ENCODE measurements around the gene TOP1.

TOP1 gene

GRCh38 chr20:41031243-41031619 lies 2.6 kb downstream of the TOP1 start:
- H4K8ac ChIP-seq (ENCODE audit: low read depth, low read length), result no peak overlapping the region
- peak overlapping the region; percentile 71 for H3K4ac ChIP-seq (ENCODE audit: low read depth, low read length)
- H3K79me2 ChIP-seq (ENCODE audit: control insufficient read depth, insufficient read depth, low read length, poor library complexity), result peaks cover 22% of the 10 kb centered on the region
- H3K79me1 ChIP-seq (ENCODE audit: low read length), result peaks cover 12% of the 10 kb centered on the region
- H3K9ac ChIP-seq (ENCODE audit: low read length), result no peak overlapping the region
- H3K23ac ChIP-seq (ENCODE audit: low read length), result no peak overlapping the region
- H3K18ac ChIP-seq (ENCODE audit: low read length), result no peak overlapping the region
- no peak for DNase-seq
- no peak overlapping the region for H2AFZ ChIP-seq (ENCODE audit: insufficient read depth, low read length, poor library complexity)
- no peaks in the 10 kb centered on the region for H3K9me3 ChIP-seq (ENCODE audit: insufficient read depth, low read depth, low read length)
- WGBS (ENCODE audit: extremely low coverage, insufficient coverage, insufficient read length), result no CpG with 5 or more reads among the region's 2 CpGs
- no peak overlapping the region for H2BK5ac ChIP-seq (ENCODE audit: low read depth, low read length, poor library complexity)
- no peak overlapping the region for H2AK5ac ChIP-seq (ENCODE audit: low read length)
- no peak overlapping the region for H4K12ac ChIP-seq (ENCODE audit: low read depth, low read length)
- peak overlapping the region; percentile 69 for H3K4me2 ChIP-seq (ENCODE audit: low read length)
- H3K27ac ChIP-seq (ENCODE audit: low read depth, low read length), result no peak overlapping the region
- H2BK120ac ChIP-seq (ENCODE audit: insufficient read depth, low read length, poor library complexity), result no peak overlapping the region
- peaks cover 3 to 4% of the 10 kb centered on the region in 2 experiments for H3K36me3 ChIP-seq (ENCODE audit: control insufficient read depth in 1 of 2, insufficient read depth in 2 of 2, low read length in 2 of 2)
- H3K14ac ChIP-seq (ENCODE audit: low read length), result no peak overlapping the region
- no peak overlapping the region for H3K4me3 ChIP-seq (ENCODE audit: low read depth, low read length)
- H3K4me1 ChIP-seq (ENCODE audit: control insufficient read depth in 1 of 2, insufficient read depth in 2 of 2, low read length in 2 of 2), result peaks cover 9 to 10% of the 10 kb centered on the region in 2 experiments
- H4K91ac ChIP-seq (ENCODE audit: low read depth, low read length), result no peak overlapping the region
- no peak overlapping the region for H2BK12ac ChIP-seq (ENCODE audit: low read length)
- no peaks in the 10 kb centered on the region for H3K27me3 ChIP-seq (ENCODE audit: insufficient read depth, low read length)

GRCh38 chr20:41032271-41032670 lies 3.6 kb downstream of the TOP1 start:
- H3K36me3 ChIP-seq (ENCODE audit: control insufficient read depth in 1 of 2, insufficient read depth in 2 of 2, low read length in 2 of 2), result peaks cover 3 to 4% of the 10 kb centered on the region in 2 experiments
- no peak overlapping the region for H3K14ac ChIP-seq (ENCODE audit: low read length)
- no peak overlapping the region for H3K18ac ChIP-seq (ENCODE audit: low read length)
- H3K23ac ChIP-seq (ENCODE audit: low read length), result no peak overlapping the region
- H3K4ac ChIP-seq (ENCODE audit: low read depth, low read length), result peak overlapping the region; percentile 70
- no peak overlapping the region for H4K91ac ChIP-seq (ENCODE audit: low read depth, low read length)
- no peak overlapping the region for H3K9ac ChIP-seq (ENCODE audit: low read length)
- DNase-seq, result peak in 1 of 2 donors; percentile 28
- H3K4me2 ChIP-seq (ENCODE audit: low read length), result peak overlapping the region; percentile 30
- H2AFZ ChIP-seq (ENCODE audit: insufficient read depth, low read length, poor library complexity), result no peak overlapping the region
- H3K4me3 ChIP-seq (ENCODE audit: low read depth, low read length), result no peak overlapping the region
- no peaks in the 10 kb centered on the region for H3K9me3 ChIP-seq (ENCODE audit: insufficient read depth, low read depth, low read length)
- H3K79me2 ChIP-seq (ENCODE audit: control insufficient read depth, insufficient read depth, low read length, poor library complexity), result peaks cover 22% of the 10 kb centered on the region
- no peak overlapping the region for H2BK5ac ChIP-seq (ENCODE audit: low read depth, low read length, poor library complexity)
- no peaks in the 10 kb centered on the region for H3K27me3 ChIP-seq (ENCODE audit: insufficient read depth, low read length)
- no peak overlapping the region for H4K12ac ChIP-seq (ENCODE audit: low read depth, low read length)
- no peak overlapping the region for H2BK12ac ChIP-seq (ENCODE audit: low read length)
- no peak overlapping the region for H3K27ac ChIP-seq (ENCODE audit: low read depth, low read length)
- no peak overlapping the region for H2AK5ac ChIP-seq (ENCODE audit: low read length)
- no peak overlapping the region for H2BK120ac ChIP-seq (ENCODE audit: insufficient read depth, low read length, poor library complexity)
- H3K79me1 ChIP-seq (ENCODE audit: low read length), result peaks cover 12% of the 10 kb centered on the region
- no CpG with 5 or more reads among the region's 3 CpGs for WGBS (ENCODE audit: extremely low coverage, insufficient coverage, insufficient read length)
- H3K4me1 ChIP-seq (ENCODE audit: control insufficient read depth in 1 of 2, insufficient read depth in 2 of 2, low read length in 2 of 2), result peaks cover 9 to 10% of the 10 kb centered on the region in 2 experiments
- no peak overlapping the region for H4K8ac ChIP-seq (ENCODE audit: low read depth, low read length)

DNA sequence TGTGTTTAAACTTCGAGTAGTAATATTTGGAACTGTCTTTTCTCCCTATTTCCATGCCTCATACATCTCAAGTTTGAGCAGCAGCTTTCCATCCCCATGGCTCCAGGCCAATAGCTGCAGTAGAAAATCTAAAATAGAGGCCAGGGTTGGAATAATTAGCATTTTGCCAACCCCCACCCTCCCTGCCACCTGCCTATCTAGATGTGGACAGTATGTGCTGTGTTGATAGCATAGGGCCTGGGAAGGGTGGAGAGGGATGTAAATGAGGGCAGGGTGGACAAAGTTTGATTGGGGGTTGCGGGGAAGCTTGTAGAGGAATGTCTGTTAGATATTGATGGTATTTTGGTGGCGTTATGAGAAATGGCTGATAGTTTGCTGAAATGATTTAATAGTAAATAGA lies 5.6 kb downstream of the TOP1 start:
- DNase-seq, result no peak
- H2AK5ac ChIP-seq (ENCODE audit: low read length), result no peak overlapping the region
- peaks cover 17% of the 10 kb centered on the region for H3K79me2 ChIP-seq (ENCODE audit: control insufficient read depth, insufficient read depth, low read length, poor library complexity)
- H2AFZ ChIP-seq (ENCODE audit: insufficient read depth, low read length, poor library complexity), result no peak overlapping the region
- peaks cover 3 to 4% of the 10 kb centered on the region in 2 experiments for H3K36me3 ChIP-seq (ENCODE audit: control insufficient read depth in 1 of 2, insufficient read depth in 2 of 2, low read length in 2 of 2)
- no peak overlapping the region for H4K8ac ChIP-seq (ENCODE audit: low read depth, low read length)
- no peak overlapping the region for H4K12ac ChIP-seq (ENCODE audit: low read depth, low read length)
- no peak overlapping the region for H3K27ac ChIP-seq (ENCODE audit: low read depth, low read length)
- H3K4me3 ChIP-seq (ENCODE audit: low read depth, low read length), result no peak overlapping the region
- peak overlapping the region; percentile 41 for H3K4ac ChIP-seq (ENCODE audit: low read depth, low read length)
- no peak overlapping the region for H2BK120ac ChIP-seq (ENCODE audit: insufficient read depth, low read length, poor library complexity)
- H3K14ac ChIP-seq (ENCODE audit: low read length), result no peak overlapping the region
- H3K9me3 ChIP-seq (ENCODE audit: insufficient read depth, low read depth, low read length), result no peaks in the 10 kb centered on the region
- H3K18ac ChIP-seq (ENCODE audit: low read length), result no peak overlapping the region
- 100% methylated on average over 2 of the region's 3 CpGs for WGBS (ENCODE audit: extremely low coverage, insufficient coverage, insufficient read length)
- no peak overlapping the region for H4K91ac ChIP-seq (ENCODE audit: low read depth, low read length)
- peaks cover 6% of the 10 kb centered on the region in 2 experiments for H3K4me1 ChIP-seq (ENCODE audit: control insufficient read depth in 1 of 2, insufficient read depth in 2 of 2, low read length in 2 of 2)
- peak overlapping the region; percentile 54 for H3K9ac ChIP-seq (ENCODE audit: low read length)
- H3K23ac ChIP-seq (ENCODE audit: low read length), result peak overlapping the region; percentile 97
- H3K4me2 ChIP-seq (ENCODE audit: low read length), result no peak overlapping the region
- no peaks in the 10 kb centered on the region for H3K27me3 ChIP-seq (ENCODE audit: insufficient read depth, low read length)
- no peak overlapping the region for H2BK12ac ChIP-seq (ENCODE audit: low read length)
- no peak overlapping the region for H2BK5ac ChIP-seq (ENCODE audit: low read depth, low read length, poor library complexity)
- H3K79me1 ChIP-seq (ENCODE audit: low read length), result peaks cover 4% of the 10 kb centered on the region

- H2BK120ac ChIP-seq (ENCODE audit: insufficient read depth, low read length, poor library complexity), result no peak overlapping the region
- H3K4me2 ChIP-seq (ENCODE audit: low read length), result no peak overlapping the region
- no peak overlapping the region for H3K14ac ChIP-seq (ENCODE audit: low read length)
- no peak overlapping the region for H4K12ac ChIP-seq (ENCODE audit: low read depth, low read length)
- no CpG with 5 or more reads among the region's 3 CpGs for WGBS (ENCODE audit: extremely low coverage, insufficient coverage, insufficient read length)
- no peaks in the 10 kb centered on the region for H3K79me1 ChIP-seq (ENCODE audit: low read length)
- H4K8ac ChIP-seq (ENCODE audit: low read depth, low read length), result no peak overlapping the region
- no peak overlapping the region for H3K23ac ChIP-seq (ENCODE audit: low read length)
- H3K4ac ChIP-seq (ENCODE audit: low read depth, low read length), result peak overlapping the region; percentile 84
- H3K18ac ChIP-seq (ENCODE audit: low read length), result no peak overlapping the region
- H3K27me3 ChIP-seq (ENCODE audit: insufficient read depth, low read length), result no peaks in the 10 kb centered on the region
- no peak overlapping the region for H4K91ac ChIP-seq (ENCODE audit: low read depth, low read length)
- no peak overlapping the region for H2BK12ac ChIP-seq (ENCODE audit: low read length)
- no peak overlapping the region for H3K27ac ChIP-seq (ENCODE audit: low read depth, low read length)
- no peak for DNase-seq
- H3K79me2 ChIP-seq (ENCODE audit: control insufficient read depth, insufficient read depth, low read length, poor library complexity), result peaks cover 13% of the 10 kb centered on the region
- no peaks in the 10 kb centered on the region for H3K9me3 ChIP-seq (ENCODE audit: insufficient read depth, low read depth, low read length)
- H3K4me3 ChIP-seq (ENCODE audit: low read depth, low read length), result no peak overlapping the region
- no peak overlapping the region for H2AK5ac ChIP-seq (ENCODE audit: low read length)
- peaks cover 1 to 4% of the 10 kb centered on the region in 2 experiments for H3K36me3 ChIP-seq (ENCODE audit: control insufficient read depth in 1 of 2, insufficient read depth in 2 of 2, low read length in 2 of 2)
- no peak overlapping the region for H3K9ac ChIP-seq (ENCODE audit: low read length)
- peaks cover 6% of the 10 kb centered on the region in 2 experiments for H3K4me1 ChIP-seq (ENCODE audit: control insufficient read depth in 1 of 2, insufficient read depth in 2 of 2, low read length in 2 of 2)
- no peak overlapping the region for H2AFZ ChIP-seq (ENCODE audit: insufficient read depth, low read length, poor library complexity)
- H2BK5ac ChIP-seq (ENCODE audit: low read depth, low read length, poor library complexity), result no peak overlapping the region
Observed at GRCh38 chr20:41035207-41035606, 6.6 kb downstream of the TOP1 start.
